GM23338 (cell line): ENCODE measurements around the gene SLC38A10. TPM values are rescaled to one million over a fixed set of nuclear protein-coding genes. Genes with fewer than 3 reads are reported as not detected.
A peak's percentile ranks its signal among the peaks of the same experiment; 100 is the strongest.

Source experiments
- ATAC-seq: fragments of 200-7000 bp; cut with Tn5 transposase; 3 replicates; pipeline ENCODE4 v1.9.1; 2020
- DNase-seq: peaks from one replicate; pipeline ENCODE4 v3.0.0-alpha.2; 2015; ENCODE audit warnings: low spot score
- H2AFZ ChIP-seq: fragments of 200-600 bp; sonication (generic); 2 replicates; pipeline ENCODE4 v1.8.0; 2016; ENCODE audit warnings: antibody characterized with exemption, mild to moderate bottlenecking, moderate library complexity
- H3F3A ChIP-seq: fragments of 200-600 bp; sonication (generic); replicated peaks from 2 replicates; pipeline ENCODE4 v1.8.0; 2017; ENCODE audit warnings: antibody characterized with exemption, mixed run types, low read depth
- H3K27ac ChIP-seq: fragments of 200-600 bp; sonication (generic); 2 replicates; pipeline ENCODE4 v1.6.1; 2016; ENCODE audit warnings: low read depth
- H3K27me3 ChIP-seq: fragments of 200-600 bp; sonication (generic); 2 replicates; pipeline ENCODE4 v1.8.0; 2016; ENCODE audit warnings: mild to moderate bottlenecking, mixed run types, moderate library complexity; ENCODE audit not compliant: insufficient read depth
- H3K36me3 ChIP-seq: fragments of 200-600 bp; sonication (generic); 2 replicates; pipeline ENCODE4 v1.8.0; 2016; ENCODE audit warnings: mild to moderate bottlenecking; ENCODE audit not compliant: insufficient read depth
- H3K4me1 ChIP-seq: fragments of 200-600 bp; sonication (generic); 2 replicates; pipeline ENCODE4 v1.8.0; 2016; ENCODE audit warnings: mild to moderate bottlenecking, moderate library complexity; ENCODE audit not compliant: insufficient read depth
- H3K4me2 ChIP-seq: fragments of 200-600 bp; sonication (generic); 2 replicates; pipeline ENCODE4 v1.7.1; 2017; ENCODE audit warnings: mixed run types
- H3K4me3 ChIP-seq: fragments of 200-600 bp; sonication (generic); 2 replicates; pipeline ENCODE4 v1.6.1; 2016; ENCODE audit warnings: mixed run types
- H3K79me2 ChIP-seq: fragments of 200-600 bp; sonication (generic); replicated peaks from 2 replicates; pipeline ENCODE4 v1.8.0; 2017; ENCODE audit warnings: mild to moderate bottlenecking; ENCODE audit not compliant: insufficient read depth
- H3K9me2 ChIP-seq: fragments of 200-600 bp; sonication (generic); 2 replicates; pipeline ENCODE4 v1.8.0; 2017; ENCODE audit not compliant: insufficient read depth
- H4K20me1 ChIP-seq: fragments of 200-600 bp; sonication (generic); replicated peaks from 2 replicates; pipeline ENCODE4 v1.8.0; 2017; ENCODE audit warnings: mild to moderate bottlenecking; ENCODE audit not compliant: insufficient read depth
- H3K27ac Mint-ChIP-seq: 2 replicates; pipeline ENCODE4 v1.8.0; 2020; ENCODE audit warnings: inconsistent platforms, mild to moderate bottlenecking, moderate library complexity, mixed read lengths
- H3K27me3 Mint-ChIP-seq: 3 replicates; pipeline ENCODE4 v1.8.0; 2022; ENCODE audit warnings: low read depth, mild to moderate bottlenecking, moderate library complexity, mixed read lengths, inconsistent platforms; ENCODE audit not compliant: insufficient read depth, poor library complexity
- H3K36me3 Mint-ChIP-seq: 3 replicates; pipeline ENCODE4 v1.8.0; 2021; ENCODE audit warnings: low read depth, mild to moderate bottlenecking, inconsistent platforms, moderate library complexity, mixed read lengths
- H3K4me1 Mint-ChIP-seq: 3 replicates; pipeline ENCODE4 v1.8.0; 2020; ENCODE audit warnings: mild to moderate bottlenecking, inconsistent platforms, mixed read lengths
- H3K4me3 Mint-ChIP-seq: 3 replicates; pipeline ENCODE4 v1.8.0; 2021; ENCODE audit warnings: moderate library complexity, mild to moderate bottlenecking, inconsistent platforms, mixed read lengths
- H3K9me3 Mint-ChIP-seq: 3 replicates; pipeline ENCODE4 v1.8.0; 2020; ENCODE audit warnings: moderate library complexity, mild to moderate bottlenecking, inconsistent platforms, mixed read lengths
- CREB1 ChIP-seq: fragments of 250-450 bp; sonication (Bioruptor Pico); IDR thresholded peaks from 2 replicates; pipeline ENCODE4 v1.5.0; 2020; ENCODE audit warnings: low read depth, mild to moderate bottlenecking, moderate library complexity
- EZH2 ChIP-seq: fragments of 200-600 bp; sonication (generic); IDR thresholded peaks from one replicate; pipeline ENCODE4 v1.8.0; 2017; ENCODE audit warnings: antibody characterized with exemption, mild to moderate bottlenecking, low read depth; ENCODE audit not compliant: unreplicated experiment
- JUNB ChIP-seq: IDR thresholded peaks from one replicate; pipeline ENCODE4 v1.6.1; 2016; ENCODE audit warnings: antibody characterized with exemption; ENCODE audit not compliant: unreplicated experiment
- STAT1 ChIP-seq: IDR thresholded peaks from one replicate; pipeline ENCODE4 v1.6.1; 2016; ENCODE audit warnings: antibody characterized with exemption; ENCODE audit not compliant: unreplicated experiment
- polyA plus RNA-seq: library from polyadenylated mRNA; unstranded; fragments of >200 nt; fragmentation: Nextera tagmentation; extraction: Ambion mirVana; gene quantifications from 2 replicates; pipeline ENCODE4 v1.2.1, GENCODE V29; 2016
- total RNA-seq: library from RNA; depleted of rRNA; stranded (reverse); fragments of >200 nt; shearing (Covaris generic); gene quantifications from 2 replicates; pipeline ENCODE4 v1.2.3, GENCODE V29; 2014
- TF ChIP-seq, protein P1 (sequence below), 2 experiments: fragments of 200-600 bp in 1 of 2; sonication (generic) in 1 of 2; conservative IDR thresholded peaks; 2 replicates each; pipeline versions ENCODE4 v1.5.1 to v1.6.1; 2016 to 2017; ENCODE audit warnings: antibody characterized with exemption in 2 of 2, low read depth in 2 of 2, mild to moderate bottlenecking in 2 of 2, moderate library complexity in 1 of 2
- TF ChIP-seq, protein P2 (sequence below): fragments of 250-450 bp; sonication (Bioruptor Pico); IDR thresholded peaks from 2 replicates; pipeline ENCODE4 v1.5.0; 2020; ENCODE audit warnings: mild to moderate bottlenecking, moderate library complexity
- TF ChIP-seq, protein P3 (sequence below): IDR thresholded peaks from 2 replicates; pipeline ENCODE4 v1.6.1; 2016; ENCODE audit warnings: antibody characterized with exemption

The SLC38A10 gene
- total and polyA plus RNA-seq, 2 experiments from 2014 or later, result 17.1 to 55.8 TPM

DNA sequence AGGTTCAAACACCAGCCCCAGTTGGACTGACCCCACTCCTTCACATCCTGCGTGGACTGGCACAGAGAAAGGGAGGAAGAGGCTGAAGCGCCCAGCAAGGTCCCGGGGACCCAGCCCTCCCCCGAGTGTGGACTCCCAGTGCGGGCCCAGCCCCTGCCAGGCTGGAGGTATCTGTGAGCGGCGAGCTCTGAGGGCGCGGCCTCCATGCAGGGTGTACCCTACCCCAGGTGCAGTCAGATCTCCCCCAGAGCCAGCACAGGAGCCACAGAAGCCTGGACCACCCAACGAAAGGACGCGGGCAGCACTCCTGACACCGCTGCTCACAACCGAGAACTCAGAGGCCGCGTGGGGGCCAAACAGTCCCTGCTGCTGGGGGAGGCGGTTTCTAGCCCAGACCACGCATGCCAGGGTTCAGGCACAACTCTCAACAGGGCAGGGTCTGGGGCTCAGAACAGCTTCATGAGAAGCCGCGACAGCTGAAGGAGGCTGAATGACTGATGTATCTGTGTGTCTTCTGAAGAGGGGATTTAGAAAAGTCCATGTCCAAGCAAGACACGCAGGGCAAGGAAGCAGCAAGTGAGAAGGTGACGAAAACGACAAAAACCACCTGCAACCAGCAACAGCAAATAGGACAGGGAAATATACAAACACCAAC lies 8.5 kb downstream of the SLC38A10 start:
- Histone ChIP-seq H3K9me2 (no peaks in the 10 kb centered on the region), H3K36me3 (no peaks in the 10 kb centered on the region; the same call in 1 of the 2 replicates), H3K27me3 (no peaks in the 10 kb centered on the region), H3K4me3 (no peak overlapping the region), H3K79me2 (peaks cover 35% of the 10 kb centered on the region), H3F3A (no peaks in the 10 kb centered on the region), H2AFZ (no peak overlapping the region), H3K4me1 (no peaks in the 10 kb centered on the region), H3K4me2 (no peak overlapping the region), H3K27ac (no peak overlapping the region), H4K20me1 (peaks cover 15% of the 10 kb centered on the region)
- DNase-seq (no peak), ATAC-seq (no peak)
- H3K4me1 Mint-ChIP-seq, result peaks cover 7% of the 10 kb centered on the region
- peaks cover 12% of the 10 kb centered on the region for H3K36me3 Mint-ChIP-seq
- peak overlapping the region; percentile 81; the same call in 1 of the 2 replicates for H3K27ac Mint-ChIP-seq
- TF ChIP-seq, protein P1, sequence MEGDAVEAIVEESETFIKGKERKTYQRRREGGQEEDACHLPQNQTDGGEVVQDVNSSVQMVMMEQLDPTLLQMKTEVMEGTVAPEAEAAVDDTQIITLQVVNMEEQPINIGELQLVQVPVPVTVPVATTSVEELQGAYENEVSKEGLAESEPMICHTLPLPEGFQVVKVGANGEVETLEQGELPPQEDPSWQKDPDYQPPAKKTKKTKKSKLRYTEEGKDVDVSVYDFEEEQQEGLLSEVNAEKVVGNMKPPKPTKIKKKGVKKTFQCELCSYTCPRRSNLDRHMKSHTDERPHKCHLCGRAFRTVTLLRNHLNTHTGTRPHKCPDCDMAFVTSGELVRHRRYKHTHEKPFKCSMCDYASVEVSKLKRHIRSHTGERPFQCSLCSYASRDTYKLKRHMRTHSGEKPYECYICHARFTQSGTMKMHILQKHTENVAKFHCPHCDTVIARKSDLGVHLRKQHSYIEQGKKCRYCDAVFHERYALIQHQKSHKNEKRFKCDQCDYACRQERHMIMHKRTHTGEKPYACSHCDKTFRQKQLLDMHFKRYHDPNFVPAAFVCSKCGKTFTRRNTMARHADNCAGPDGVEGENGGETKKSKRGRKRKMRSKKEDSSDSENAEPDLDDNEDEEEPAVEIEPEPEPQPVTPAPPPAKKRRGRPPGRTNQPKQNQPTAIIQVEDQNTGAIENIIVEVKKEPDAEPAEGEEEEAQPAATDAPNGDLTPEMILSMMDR (conservative IDR thresholded peaks at IDR 0.05; ENCODE audit: low read depth in 2 of 2), result no peak
- TF ChIP-seq, protein P2, sequence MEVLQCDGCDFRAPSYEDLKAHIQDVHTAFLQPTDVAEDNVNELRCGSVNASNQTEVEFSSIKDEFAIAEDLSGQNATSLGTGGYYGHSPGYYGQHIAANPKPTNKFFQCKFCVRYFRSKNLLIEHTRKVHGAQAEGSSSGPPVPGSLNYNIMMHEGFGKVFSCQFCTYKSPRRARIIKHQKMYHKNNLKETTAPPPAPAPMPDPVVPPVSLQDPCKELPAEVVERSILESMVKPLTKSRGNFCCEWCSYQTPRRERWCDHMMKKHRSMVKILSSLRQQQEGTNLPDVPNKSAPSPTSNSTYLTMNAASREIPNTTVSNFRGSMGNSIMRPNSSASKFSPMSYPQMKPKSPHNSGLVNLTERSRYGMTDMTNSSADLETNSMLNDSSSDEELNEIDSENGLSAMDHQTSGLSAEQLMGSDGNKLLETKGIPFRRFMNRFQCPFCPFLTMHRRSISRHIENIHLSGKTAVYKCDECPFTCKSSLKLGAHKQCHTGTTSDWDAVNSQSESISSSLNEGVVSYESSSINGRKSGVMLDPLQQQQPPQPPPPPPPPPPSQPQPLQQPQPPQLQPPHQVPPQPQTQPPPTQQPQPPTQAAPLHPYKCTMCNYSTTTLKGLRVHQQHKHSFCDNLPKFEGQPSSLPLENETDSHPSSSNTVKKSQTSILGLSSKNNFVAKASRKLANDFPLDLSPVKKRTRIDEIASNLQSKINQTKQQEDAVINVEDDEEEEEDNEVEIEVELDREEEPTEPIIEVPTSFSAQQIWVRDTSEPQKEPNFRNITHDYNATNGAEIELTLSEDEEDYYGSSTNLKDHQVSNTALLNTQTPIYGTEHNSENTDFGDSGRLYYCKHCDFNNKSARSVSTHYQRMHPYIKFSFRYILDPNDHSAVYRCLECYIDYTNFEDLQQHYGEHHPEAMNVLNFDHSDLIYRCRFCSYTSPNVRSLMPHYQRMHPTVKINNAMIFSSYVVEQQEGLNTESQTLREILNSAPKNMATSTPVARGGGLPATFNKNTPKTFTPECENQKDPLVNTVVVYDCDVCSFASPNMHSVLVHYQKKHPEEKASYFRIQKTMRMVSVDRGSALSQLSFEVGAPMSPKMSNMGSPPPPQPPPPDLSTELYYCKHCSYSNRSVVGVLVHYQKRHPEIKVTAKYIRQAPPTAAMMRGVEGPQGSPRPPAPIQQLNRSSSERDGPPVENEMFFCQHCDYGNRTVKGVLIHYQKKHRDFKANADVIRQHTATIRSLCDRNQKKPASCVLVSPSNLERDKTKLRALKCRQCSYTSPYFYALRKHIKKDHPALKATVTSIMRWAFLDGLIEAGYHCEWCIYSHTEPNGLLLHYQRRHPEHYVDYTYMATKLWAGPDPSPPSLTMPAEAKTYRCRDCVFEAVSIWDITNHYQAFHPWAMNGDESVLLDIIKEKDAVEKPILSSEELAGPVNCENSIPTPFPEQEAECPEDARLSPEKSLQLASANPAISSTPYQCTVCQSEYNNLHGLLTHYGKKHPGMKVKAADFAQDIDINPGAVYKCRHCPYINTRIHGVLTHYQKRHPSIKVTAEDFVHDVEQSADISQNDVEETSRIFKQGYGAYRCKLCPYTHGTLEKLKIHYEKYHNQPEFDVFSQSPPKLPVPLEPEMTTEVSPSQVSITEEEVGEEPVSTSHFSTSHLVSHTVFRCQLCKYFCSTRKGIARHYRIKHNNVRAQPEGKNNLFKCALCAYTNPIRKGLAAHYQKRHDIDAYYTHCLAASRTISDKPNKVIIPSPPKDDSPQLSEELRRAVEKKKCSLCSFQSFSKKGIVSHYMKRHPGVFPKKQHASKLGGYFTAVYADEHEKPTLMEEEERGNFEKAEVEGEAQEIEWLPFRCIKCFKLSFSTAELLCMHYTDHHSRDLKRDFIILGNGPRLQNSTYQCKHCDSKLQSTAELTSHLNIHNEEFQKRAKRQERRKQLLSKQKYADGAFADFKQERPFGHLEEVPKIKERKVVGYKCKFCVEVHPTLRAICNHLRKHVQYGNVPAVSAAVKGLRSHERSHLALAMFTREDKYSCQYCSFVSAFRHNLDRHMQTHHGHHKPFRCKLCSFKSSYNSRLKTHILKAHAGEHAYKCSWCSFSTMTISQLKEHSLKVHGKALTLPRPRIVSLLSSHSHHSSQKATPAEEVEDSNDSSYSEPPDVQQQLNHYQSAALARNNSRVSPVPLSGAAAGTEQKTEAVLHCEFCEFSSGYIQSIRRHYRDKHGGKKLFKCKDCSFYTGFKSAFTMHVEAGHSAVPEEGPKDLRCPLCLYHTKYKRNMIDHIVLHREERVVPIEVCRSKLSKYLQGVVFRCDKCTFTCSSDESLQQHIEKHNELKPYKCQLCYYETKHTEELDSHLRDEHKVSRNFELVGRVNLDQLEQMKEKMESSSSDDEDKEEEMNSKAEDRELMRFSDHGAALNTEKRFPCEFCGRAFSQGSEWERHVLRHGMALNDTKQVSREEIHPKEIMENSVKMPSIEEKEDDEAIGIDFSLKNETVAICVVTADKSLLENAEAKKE, result no peak
- no peak for TF ChIP-seq JUNB
- TF ChIP-seq EZH2, result no peak
- no peak for TF ChIP-seq STAT1
- no peak for TF ChIP-seq CREB1 (CRISPR knock-in tag)
- TF ChIP-seq, protein P3, sequence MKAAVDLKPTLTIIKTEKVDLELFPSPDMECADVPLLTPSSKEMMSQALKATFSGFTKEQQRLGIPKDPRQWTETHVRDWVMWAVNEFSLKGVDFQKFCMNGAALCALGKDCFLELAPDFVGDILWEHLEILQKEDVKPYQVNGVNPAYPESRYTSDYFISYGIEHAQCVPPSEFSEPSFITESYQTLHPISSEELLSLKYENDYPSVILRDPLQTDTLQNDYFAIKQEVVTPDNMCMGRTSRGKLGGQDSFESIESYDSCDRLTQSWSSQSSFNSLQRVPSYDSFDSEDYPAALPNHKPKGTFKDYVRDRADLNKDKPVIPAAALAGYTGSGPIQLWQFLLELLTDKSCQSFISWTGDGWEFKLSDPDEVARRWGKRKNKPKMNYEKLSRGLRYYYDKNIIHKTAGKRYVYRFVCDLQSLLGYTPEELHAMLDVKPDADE, result no peak
- peaks cover 8% of the 10 kb centered on the region for H3K27me3 Mint-ChIP-seq
- H3K9me3 Mint-ChIP-seq, result no peaks in the 10 kb centered on the region
- H3K4me3 Mint-ChIP-seq, result no peak overlapping the region
